Measurements from ENCODE around the gene METTL17.
"Not testable (repeated sequence)": the region's sequence is repeated elsewhere in the genome, so short reads cannot be mapped to it uniquely, and the experiment has no call there.

Gene METTL17

GRCh38 chr14:20998674-20999366 lies 9.0 kb downstream of the METTL17 start, which contains the start of gene SLC39A2:
TSS of gene SLC39A2 (plus strand) at chr14:20999293. CDS start at chr14:20999447, 154 bp downstream.
- TF ChIP-seq CTCF (IDR thresholded peaks at IDR 0.05) (no peak), ZFX (IDR thresholded peaks at IDR 0.05; ENCODE audit: borderline replicate concordance) (no peak)
- H3K27ac ChIP-seq: peak within 1 kb of the TSS; percentile 52

- TF ChIP-seq ZFX (IDR thresholded peaks at IDR 0.05; ENCODE audit: borderline replicate concordance) (no peak), CTCF (IDR thresholded peaks at IDR 0.05) (no peak)
- peak overlapping the region; percentile 52; the same call in 1 of the 2 replicates for H3K27ac ChIP-seq
These were observed 9.8 kb downstream of the METTL17 start for GRCh38 chr14:20999591-20999990.

- H3K27ac ChIP-seq: no peak overlapping the region
- TF ChIP-seq ZFX (IDR thresholded peaks at IDR 0.05; ENCODE audit: borderline replicate concordance) (no peak), CTCF (IDR thresholded peaks at IDR 0.05) (no peak)
These were observed 11.4 kb downstream of the METTL17 start for GRCh38 chr14:21001218-21001617.

- TF ChIP-seq ZFX (IDR thresholded peaks at IDR 0.05; ENCODE audit: borderline replicate concordance): no peak
- TF ChIP-seq CTCF (IDR thresholded peaks at IDR 0.05): no peak
These were observed 14.1 kb downstream of the METTL17 start for GRCh38 chr14:21003788-21004346.

GRCh38 chr14:21009721-21010120 lies 19.9 kb downstream of the METTL17 start:
- H3K27ac ChIP-seq: not testable (repeated sequence)

More at GRCh38 chr14:21003788-21004346, 14.1 kb downstream of the METTL17 start:
- no peak overlapping the region for H3K27ac ChIP-seq

- TF ChIP-seq CTCF (IDR thresholded peaks at IDR 0.05): no peak
- no peak for TF ChIP-seq ZFX (IDR thresholded peaks at IDR 0.05; ENCODE audit: borderline replicate concordance)
These were observed 21.4 kb downstream of the METTL17 start for GRCh38 chr14:21011136-21011535.

GRCh38 chr14:21014761-21015190 lies 25.0 kb downstream of the METTL17 start:
- H3K27ac ChIP-seq: no peak overlapping the region

More at GRCh38 chr14:21011136-21011535, 21.4 kb downstream of the METTL17 start:
- no peak overlapping the region for H3K27ac ChIP-seq

More at GRCh38 chr14:21014761-21015190, 25.0 kb downstream of the METTL17 start:
- TF ChIP-seq ZFX (IDR thresholded peaks at IDR 0.05; ENCODE audit: borderline replicate concordance) (no peak), CTCF (IDR thresholded peaks at IDR 0.05) (peak; percentile 95)

All from 22Rv1 (cell line).